T-cell (primary cell): ENCODE results near the gene CARS2. TPM values are rescaled to one million over a fixed set of nuclear protein-coding genes. Genes with fewer than 3 reads are reported as not detected.
"Not testable (repeated sequence)": the region's sequence is repeated elsewhere in the genome, so short reads cannot be mapped to it uniquely, and the experiment has no call there.

Experiments used
- ATAC-seq, 4 experiments: fragments of 200-7000 bp in 3 of 4; fragments of 150-1000 bp in 1 of 4; cut with Tn5 transposase; replicated peaks in 1 of 4; 1 replicate in 3 of 4; 2 replicates in 1 of 4; pipeline ENCODE4 v1.10.0; 2021; ENCODE audit warnings: moderate library complexity in 3 of 4, mild to moderate bottlenecking in 2 of 4, moderate number of reproducible peaks in 1 of 4
- CTCF ChIA-PET, 2 donors: fragments of 300-600 bp; sonication (Branson Sonifier 250); formaldehyde crosslinking; loops; one replicate each; lab custom pipeline; 2022; ENCODE audit warnings: antibody characterized with exemption in 2 of 2; lab: Charles Lee
- POLR2A ChIA-PET, 2 donors: fragments of 300-600 bp; sonication (Branson Sonifier 250); formaldehyde crosslinking; loops; one replicate each; lab custom pipeline; 2022; ENCODE audit warnings: antibody characterized with exemption in 2 of 2; lab: Charles Lee
- DNase-seq, 35 experiments: peaks; one replicate each; pipeline versions ENCODE4 v3.0.0 to v3.0.0-alpha.2; 2013 to 2023
- H3K27ac ChIP-seq: one replicate; pipeline ENCODE4 v1.5.1; 2013; ENCODE audit warnings: low read length
- H3K27me3 ChIP-seq, 2 experiments: replicated peaks in 1 of 2; 1 replicate in 1 of 2; 2 replicates in 1 of 2; pipeline versions ENCODE4 v1.6.1 to v1.7.0; 2013; ENCODE audit warnings: low read length in 1 of 2, mixed read lengths in 1 of 2; ENCODE audit not compliant: control insufficient read depth in 2 of 2, insufficient read depth in 2 of 2; ENCODE audit errors: extremely low read depth in 1 of 2
- H3K36me3 ChIP-seq, 2 donors: 1 replicate in 1 of 2; 2 replicates in 1 of 2; pipeline versions ENCODE4 v1.6.1 to v1.7.0; 2013; ENCODE audit warnings: low read length in 1 of 2; ENCODE audit not compliant: control insufficient read depth in 2 of 2, insufficient read depth in 1 of 2; ENCODE audit errors: extremely low read depth in 1 of 2
- H3K4me1 ChIP-seq, 2 experiments: 1 replicate in 1 of 2; 2 replicates in 1 of 2; pipeline versions ENCODE4 v1.6.1 to v1.7.0; 2013; ENCODE audit warnings: low read length in 2 of 2, mixed read lengths in 1 of 2; ENCODE audit not compliant: insufficient read depth in 2 of 2, control insufficient read depth in 1 of 2; ENCODE audit errors: extremely low read depth in 1 of 2
- H3K4me3 ChIP-seq, 2 donors: 1 replicate in 1 of 2; 2 replicates in 1 of 2; pipeline versions ENCODE4 v1.5.1 to v1.7.0; 2013; ENCODE audit warnings: mild to moderate bottlenecking in 2 of 2, low read length in 1 of 2, moderate library complexity in 1 of 2; ENCODE audit not compliant: control insufficient read depth in 1 of 2; ENCODE audit errors: extremely low read depth in 1 of 2
- H3K9me3 ChIP-seq: 2 replicates; pipeline ENCODE4 v1.7.0; 2013
- H3K27ac Mint-ChIP-seq, 2 donors: one replicate each; pipeline ENCODE4 v1.8.0; 2020 to 2021; ENCODE audit warnings: mild to moderate bottlenecking in 2 of 2, mixed read lengths in 2 of 2
- H3K27me3 Mint-ChIP-seq, 2 donors: one replicate each; pipeline ENCODE4 v1.8.0; 2021 to 2022; ENCODE audit warnings: mixed read lengths in 2 of 2
- H3K36me3 Mint-ChIP-seq: one replicate; pipeline ENCODE4 v1.8.0; 2021; ENCODE audit warnings: mixed read lengths
- H3K4me1 Mint-ChIP-seq, 3 donors: one replicate each; pipeline ENCODE4 v1.8.0; 2020 to 2022; ENCODE audit warnings: mixed read lengths in 3 of 3, mild to moderate bottlenecking in 1 of 3
- H3K4me3 Mint-ChIP-seq, 3 donors: one replicate each; pipeline ENCODE4 v1.8.0; 2020 to 2022; ENCODE audit warnings: mild to moderate bottlenecking in 3 of 3, mixed read lengths in 3 of 3, moderate library complexity in 3 of 3
- H3K9me3 Mint-ChIP-seq, 3 donors: one replicate each; pipeline ENCODE4 v1.8.0; 2020 to 2022; ENCODE audit warnings: mixed read lengths in 3 of 3
- WGBS: methylation state at CpG from one replicate; pipeline ENCODE4 v1.1.5; 2013; ENCODE audit warnings: missing lambda C conversion rate; ENCODE audit not compliant: insufficient coverage; 5-methylcytosine and 5-hydroxymethylcytosine counted together
- total RNA-seq, 35 experiments: library from RNA in 6 of 35; stranded (reverse) in 6 of 35; fragments of 120-200 nt in 1 of 35; gene quantifications; one replicate each; pipeline versions ENCODE4 v1.2.1 to v1.2.4 and lab custom pipeline; 2013 to 2026

Gene CARS2
- total RNA-seq, 5 donors from 2014 or later (not counting 1 experiment from before 2014, with no cell fraction given): 74.2 to 102 (median 85.4) TPM

- Mint-ChIP-seq H3K36me3 (peaks cover 44% of the 10 kb centered on the region), H3K27me3 (no peaks in the 10 kb centered on the region), H3K4me1 (peaks cover 29 to 41% (median 37%) of the 10 kb centered on the region in 3 donors), H3K4me3 (no peak overlapping the region), H3K9me3 (no peaks in the 10 kb centered on the region), H3K27ac (no peak overlapping the region)
- no peak overlapping the region for H3K27ac ChIP-seq
- CTCF ChIA-PET: no interaction called here
- DNase-seq (no peak), ATAC-seq (no peak)
- peaks cover 0 to 15% of the 10 kb centered on the region in 2 experiments for H3K4me1 ChIP-seq
- H3K27me3 ChIP-seq: no peaks in the 10 kb centered on the region
- no CpG with 5 or more reads among the region's 4 CpGs for WGBS
- H3K4me3 ChIP-seq: no peak overlapping the region
- POLR2A ChIA-PET: no interaction called here
- H3K9me3 ChIP-seq: no peaks in the 10 kb centered on the region
- peaks cover 17 to 68% of the 10 kb centered on the region in 2 donors for H3K36me3 ChIP-seq
These were observed 8.1 kb downstream of the CARS2 start for GRCh38 chr13:110697842-110698241.

- no peaks in the 10 kb centered on the region for H3K9me3 Mint-ChIP-seq
- peaks cover 0 to 7% of the 10 kb centered on the region in 2 experiments for H3K4me1 ChIP-seq
- no peak overlapping the region for H3K27ac ChIP-seq
- no peak for DNase-seq
- ChIA-PET POLR2A (no interaction called here), CTCF (no interaction called here)
- no peaks in the 10 kb centered on the region for H3K27me3 ChIP-seq
- no peak overlapping the region for H3K4me3 Mint-ChIP-seq
- H3K4me1 Mint-ChIP-seq: peaks cover 19 to 32% (median 28%) of the 10 kb centered on the region in 3 donors
- H3K36me3 ChIP-seq: peaks cover 17 to 59% of the 10 kb centered on the region in 2 donors
- H3K9me3 ChIP-seq: no peaks in the 10 kb centered on the region
- WGBS: 94% methylated on average over 9 of the region's 10 CpGs
- no peak for ATAC-seq
- peaks cover 37% of the 10 kb centered on the region for H3K36me3 Mint-ChIP-seq
- H3K4me3 ChIP-seq: no peak overlapping the region
- no peaks in the 10 kb centered on the region for H3K27me3 Mint-ChIP-seq
- no peak overlapping the region for H3K27ac Mint-ChIP-seq
These were observed 9.1 kb downstream of the CARS2 start for GRCh38 chr13:110696776-110697175.

- H3K9me3 ChIP-seq, H3K4me3 Mint-ChIP-seq, H3K27me3 ChIP-seq, H3K27ac Mint-ChIP-seq, H3K4me1 ChIP-seq, H3K9me3 Mint-ChIP-seq, H3K27me3 Mint-ChIP-seq, H3K27ac ChIP-seq, DNase-seq, ATAC-seq, POLR2A ChIA-PET, CTCF ChIA-PET, H3K4me3 ChIP-seq: not testable (repeated sequence)
- Mint-ChIP-seq H3K36me3 (peaks cover 37% of the 10 kb centered on the region), H3K4me1 (peaks cover 15 to 29% (median 23%) of the 10 kb centered on the region in 3 donors)
- WGBS: 100% methylated on average over 2 of the region's 7 CpGs
- H3K36me3 ChIP-seq: peaks cover 17 to 53% of the 10 kb centered on the region in 2 donors
These were observed 10.1 kb downstream of the CARS2 start for GRCh38 chr13:110695774-110696173.

GRCh38 chr13:110690516-110690915, 15.4 kb downstream of the CARS2 start:
- H3K27me3 Mint-ChIP-seq: no peaks in the 10 kb centered on the region
- Histone ChIP-seq H3K27me3 (no peaks in the 10 kb centered on the region), H3K9me3 (no peaks in the 10 kb centered on the region), H3K36me3 (peaks cover 16 to 40% of the 10 kb centered on the region in 2 donors), H3K27ac (no peak overlapping the region), H3K4me1 (no peaks in the 10 kb centered on the region), H3K4me3 (no peak overlapping the region)
- peaks cover 20% of the 10 kb centered on the region for H3K36me3 Mint-ChIP-seq
- H3K4me1 Mint-ChIP-seq: peaks cover 0 to 7% (median 0%) of the 10 kb centered on the region in 3 donors
- ATAC-seq (no peak), DNase-seq (no peak)
- H3K9me3 Mint-ChIP-seq: no peaks in the 10 kb centered on the region
- H3K4me3 Mint-ChIP-seq: no peak overlapping the region
- WGBS: over 99% methylated on average over 8 of the region's 8 CpGs
- ChIA-PET POLR2A (interaction anchor here in 1 of 2 donors (0.6 kb wide), 1 partner anchor 528 kb away, joined by 4 read pairs; no protein-coding TSS in a partner anchor), CTCF (no interaction called here)
- H3K27ac Mint-ChIP-seq: no peak overlapping the region

- WGBS: 85% methylated on average over 12 of the region's 12 CpGs
- Mint-ChIP-seq H3K36me3 (peaks cover 26% of the 10 kb centered on the region), H3K4me3 (no peak overlapping the region), H3K9me3 (no peaks in the 10 kb centered on the region), H3K27me3 (no peaks in the 10 kb centered on the region), H3K27ac (no peak overlapping the region), H3K4me1 (peaks cover 0 to 7% (median 3%) of the 10 kb centered on the region in 3 donors)
- no peak overlapping the region for H3K4me3 ChIP-seq
- no peak overlapping the region for H3K27ac ChIP-seq
- H3K9me3 ChIP-seq: no peaks in the 10 kb centered on the region
- ChIA-PET POLR2A (no interaction called here), CTCF (no interaction called here)
- H3K27me3 ChIP-seq: no peaks in the 10 kb centered on the region
- no peaks in the 10 kb centered on the region for H3K4me1 ChIP-seq
- H3K36me3 ChIP-seq: peaks cover 16 to 42% of the 10 kb centered on the region in 2 donors
- ATAC-seq: no peak
- no peak for DNase-seq
These were observed 16.2 kb downstream of the CARS2 start for GRCh38 chr13:110689711-110690110.

- Histone ChIP-seq H3K4me3 (no peak overlapping the region), H3K36me3 (peaks cover 16 to 42% of the 10 kb centered on the region in 2 donors), H3K4me1 (no peaks in the 10 kb centered on the region), H3K27me3 (no peaks in the 10 kb centered on the region), H3K27ac (no peak overlapping the region), H3K9me3 (no peaks in the 10 kb centered on the region)
- Mint-ChIP-seq H3K4me1 (peaks cover 0 to 7% (median 3%) of the 10 kb centered on the region in 3 donors), H3K27me3 (no peaks in the 10 kb centered on the region), H3K9me3 (no peaks in the 10 kb centered on the region), H3K27ac (peak overlapping the region in 1 of 2 donors; percentile 6), H3K4me3 (no peak overlapping the region), H3K36me3 (peaks cover 26% of the 10 kb centered on the region)
- ChIA-PET CTCF (no interaction called here), POLR2A (no interaction called here)
- no peak for ATAC-seq
- no peak for DNase-seq
- 96% methylated on average over 7 of the region's 9 CpGs for WGBS
These were observed 16.9 kb downstream of the CARS2 start for GRCh38 chr13:110689041-110689440.

- H3K4me1 ChIP-seq: no peaks in the 10 kb centered on the region
- H3K9me3 ChIP-seq: no peaks in the 10 kb centered on the region
- Mint-ChIP-seq H3K27me3 (no peaks in the 10 kb centered on the region), H3K4me1 (peaks cover 0 to 7% (median 3%) of the 10 kb centered on the region in 3 donors), H3K9me3 (no peaks in the 10 kb centered on the region), H3K36me3 (peaks cover 22% of the 10 kb centered on the region), H3K4me3 (no peak overlapping the region), H3K27ac (no peak overlapping the region)
- ATAC-seq: no peak
- no peak overlapping the region for H3K4me3 ChIP-seq
- ChIA-PET POLR2A (no interaction called here), CTCF (no interaction called here)
- no peak for DNase-seq
- no peak overlapping the region for H3K27ac ChIP-seq
- no peaks in the 10 kb centered on the region for H3K27me3 ChIP-seq
- peaks cover 10 to 50% of the 10 kb centered on the region in 2 donors for H3K36me3 ChIP-seq
- 95% methylated on average over 15 of the region's 16 CpGs for WGBS
These were observed 18.2 kb downstream of the CARS2 start for GRCh38 chr13:110687736-110688135.
